T-helper 1 cell treated with Interleukin-12 subunit alpha and Interleukin-12 subunit beta and Interleukin-4 antibody, amounts not matched to agents 30 μg/mL and 1 μg/mL, for 36 hours (primary cell): ENCODE results near the gene EFCAB13.
A peak's percentile ranks its signal among the peaks of the same experiment; 100 is the strongest.

Source experiments
- H3K27ac Mint-ChIP-seq: one replicate; pipeline ENCODE4 v1.8.0; 2021; ENCODE audit warnings: mild to moderate bottlenecking, mixed read lengths
- H3K27me3 Mint-ChIP-seq: one replicate; pipeline ENCODE4 v1.8.0; 2021; ENCODE audit warnings: low read depth, mixed read lengths
- H3K36me3 Mint-ChIP-seq: one replicate; pipeline ENCODE4 v1.8.0; 2021; ENCODE audit warnings: low read depth, mixed read lengths
- H3K4me1 Mint-ChIP-seq: one replicate; pipeline ENCODE4 v1.8.0; 2021; ENCODE audit warnings: low read depth, mixed read lengths
- H3K4me3 Mint-ChIP-seq: one replicate; pipeline ENCODE4 v1.8.0; 2021; ENCODE audit warnings: mild to moderate bottlenecking, moderate library complexity, mixed read lengths
- H3K9me3 Mint-ChIP-seq: one replicate; pipeline ENCODE4 v1.8.0; 2021; ENCODE audit warnings: mixed read lengths

Gene EFCAB13

DNA sequence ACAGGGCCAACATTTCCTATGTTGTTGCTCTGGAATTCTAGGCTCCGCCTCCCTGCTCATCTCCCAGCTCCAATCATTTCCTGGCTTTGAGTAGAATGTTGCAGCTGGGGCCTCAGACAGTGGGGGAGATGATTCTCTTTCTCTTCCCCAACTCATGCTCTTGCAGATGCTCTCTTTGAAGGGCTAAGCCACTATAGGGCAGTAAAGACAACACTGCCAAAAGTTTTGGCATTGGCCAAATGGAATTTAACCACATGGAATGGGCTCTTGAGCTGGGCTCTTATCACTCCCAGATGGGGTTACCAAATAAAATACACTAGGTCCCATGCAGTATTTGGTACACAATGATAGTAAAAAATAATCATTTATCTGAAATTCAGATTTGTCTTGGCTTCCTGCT lies 19.6 kb upstream of the EFCAB13 start:
- Mint-ChIP-seq H3K9me3 (peaks cover 4% of the 10 kb centered on the region), H3K36me3 (no peaks in the 10 kb centered on the region), H3K27ac (no peak overlapping the region), H3K27me3 (peaks cover 5% of the 10 kb centered on the region), H3K4me3 (no peak overlapping the region), H3K4me1 (peaks cover 10% of the 10 kb centered on the region)

DNA sequence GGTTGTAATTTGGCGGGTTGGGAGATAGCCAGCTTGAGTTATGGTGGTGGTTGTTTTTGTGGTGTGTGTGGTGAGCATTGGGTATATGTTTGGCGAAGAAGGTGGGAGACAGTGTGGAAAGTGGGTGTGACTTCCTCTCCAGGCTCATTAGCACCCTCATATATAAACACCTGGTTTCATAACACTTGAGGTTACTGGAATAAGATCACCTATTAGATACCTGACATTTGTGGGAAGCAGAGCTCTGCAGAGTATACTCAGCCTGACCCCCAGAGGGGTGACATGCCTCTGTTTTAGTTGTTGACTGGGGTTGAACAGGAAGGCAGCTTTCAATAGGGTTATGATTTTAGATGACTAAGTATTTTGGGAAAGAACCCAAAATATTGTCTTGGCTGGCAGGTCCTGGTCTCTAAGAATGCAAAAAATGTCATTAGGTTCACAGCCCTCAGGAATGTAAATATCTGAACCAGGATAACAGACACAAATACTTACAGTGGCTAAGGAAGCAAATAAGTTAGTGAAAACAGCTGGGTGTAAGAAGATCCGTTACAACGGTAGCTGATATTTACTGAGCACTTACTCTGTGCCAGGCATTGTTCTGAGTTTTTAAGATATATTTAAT lies 18.3 kb upstream of the EFCAB13 start:
- peaks cover 10% of the 10 kb centered on the region for H3K4me1 Mint-ChIP-seq
- peaks cover 5% of the 10 kb centered on the region for H3K27me3 Mint-ChIP-seq
- peaks cover 4% of the 10 kb centered on the region for H3K9me3 Mint-ChIP-seq
- no peak overlapping the region for H3K4me3 Mint-ChIP-seq
- no peak overlapping the region for H3K27ac Mint-ChIP-seq
- H3K36me3 Mint-ChIP-seq, result no peaks in the 10 kb centered on the region

- no peak overlapping the region for H3K27ac Mint-ChIP-seq
- H3K4me3 Mint-ChIP-seq, result no peak overlapping the region
- H3K36me3 Mint-ChIP-seq, result no peaks in the 10 kb centered on the region
- H3K4me1 Mint-ChIP-seq, result peaks cover 4% of the 10 kb centered on the region
- no peaks in the 10 kb centered on the region for H3K9me3 Mint-ChIP-seq
- peaks cover 3% of the 10 kb centered on the region for H3K27me3 Mint-ChIP-seq
Observed at GRCh38 chr17:47310186-47310733, 13.5 kb upstream of the EFCAB13 start.

DNA sequence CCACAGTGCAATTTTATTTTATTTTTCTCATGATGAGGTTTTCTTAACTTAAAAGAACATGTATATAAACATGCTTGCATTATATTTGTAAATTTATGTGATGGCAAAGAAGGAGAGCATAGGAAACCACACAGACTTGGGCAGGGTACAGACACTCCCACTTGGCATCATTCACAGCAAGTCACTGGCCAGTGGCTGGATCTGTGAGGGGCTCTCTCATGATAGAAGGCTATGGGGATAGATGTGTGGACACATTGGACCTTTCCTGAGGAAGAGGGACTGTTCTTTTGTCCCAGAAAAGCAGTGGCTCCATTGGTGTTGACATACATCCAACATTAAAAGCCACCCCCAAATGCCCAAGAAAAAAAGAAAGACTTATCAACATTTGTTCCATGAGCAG lies 12.3 kb upstream of the EFCAB13 start:
- H3K4me3 Mint-ChIP-seq, result no peak overlapping the region
- H3K36me3 Mint-ChIP-seq, result no peaks in the 10 kb centered on the region
- H3K9me3 Mint-ChIP-seq, result no peaks in the 10 kb centered on the region
- H3K27me3 Mint-ChIP-seq, result peaks cover 3% of the 10 kb centered on the region
- H3K27ac Mint-ChIP-seq, result no peak overlapping the region
- H3K4me1 Mint-ChIP-seq, result peaks cover 3% of the 10 kb centered on the region

GRCh38 chr17:47315451-47316266 lies 8.1 kb upstream of the EFCAB13 start:
- Mint-ChIP-seq H3K36me3 (no peaks in the 10 kb centered on the region), H3K4me3 (no peak overlapping the region), H3K27me3 (peaks cover 13% of the 10 kb centered on the region), H3K4me1 (peaks cover 3% of the 10 kb centered on the region), H3K27ac (no peak overlapping the region), H3K9me3 (no peaks in the 10 kb centered on the region)

- peaks cover 20% of the 10 kb centered on the region for H3K27me3 Mint-ChIP-seq
Observed at GRCh38 chr17:47316311-47316710, 7.4 kb upstream of the EFCAB13 start.

DNA sequence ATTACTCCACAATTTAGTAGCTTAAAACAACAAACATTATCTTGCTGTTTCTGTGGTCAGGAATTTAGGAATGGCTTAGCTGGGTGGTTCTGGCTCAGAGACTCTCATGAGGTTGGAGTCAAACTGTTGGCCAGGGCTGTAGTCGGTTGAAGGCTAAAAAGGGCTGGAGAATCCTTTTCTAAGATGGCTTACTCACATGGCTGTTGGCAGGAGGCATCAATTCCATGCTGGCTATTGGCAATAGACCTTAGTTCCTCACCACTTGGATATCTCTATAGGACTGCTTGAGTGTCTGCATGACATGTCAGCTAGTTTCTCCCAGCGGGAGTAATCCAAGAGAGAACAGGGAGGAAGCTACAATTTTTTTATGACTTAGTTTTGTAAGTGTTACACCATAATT lies 6.6 kb upstream of the EFCAB13 start:
- Mint-ChIP-seq H3K36me3 (no peaks in the 10 kb centered on the region), H3K4me3 (no peak overlapping the region), H3K4me1 (peaks cover 3% of the 10 kb centered on the region), H3K27me3 (peaks cover 21% of the 10 kb centered on the region), H3K9me3 (no peaks in the 10 kb centered on the region), H3K27ac (no peak overlapping the region)

More at GRCh38 chr17:47316311-47316710, 7.4 kb upstream of the EFCAB13 start:
- Mint-ChIP-seq H3K36me3 (no peaks in the 10 kb centered on the region), H3K9me3 (no peaks in the 10 kb centered on the region), H3K4me3 (no peak overlapping the region), H3K4me1 (peaks cover 3% of the 10 kb centered on the region), H3K27ac (no peak overlapping the region)

GRCh38 chr17:47318197-47318918 lies 5.4 kb upstream of the EFCAB13 start:
- Mint-ChIP-seq H3K36me3 (peaks cover 1% of the 10 kb centered on the region), H3K27ac (no peak overlapping the region), H3K27me3 (peaks cover 32% of the 10 kb centered on the region), H3K9me3 (no peaks in the 10 kb centered on the region), H3K4me3 (no peak overlapping the region), H3K4me1 (peaks cover 10% of the 10 kb centered on the region)

- H3K36me3 Mint-ChIP-seq, result peaks cover 1% of the 10 kb centered on the region
- peaks cover 30% of the 10 kb centered on the region for H3K27me3 Mint-ChIP-seq
- peaks cover 20% of the 10 kb centered on the region for H3K4me1 Mint-ChIP-seq
- H3K27ac Mint-ChIP-seq, result no peak overlapping the region
- no peaks in the 10 kb centered on the region for H3K9me3 Mint-ChIP-seq
- H3K4me3 Mint-ChIP-seq, result no peak overlapping the region
Observed at GRCh38 chr17:47320879-47321502, 2.8 kb upstream of the EFCAB13 start.

- Mint-ChIP-seq H3K27ac (peak overlapping the region; percentile 95), H3K27me3 (peaks cover 36% of the 10 kb centered on the region), H3K4me1 (peaks cover 20% of the 10 kb centered on the region), H3K9me3 (no peaks in the 10 kb centered on the region), H3K4me3 (peak overlapping the region; percentile 97), H3K36me3 (peaks cover 1% of the 10 kb centered on the region)
Observed at GRCh38 chr17:47324224-47325020, 667 bp downstream of the EFCAB13 start.

DNA sequence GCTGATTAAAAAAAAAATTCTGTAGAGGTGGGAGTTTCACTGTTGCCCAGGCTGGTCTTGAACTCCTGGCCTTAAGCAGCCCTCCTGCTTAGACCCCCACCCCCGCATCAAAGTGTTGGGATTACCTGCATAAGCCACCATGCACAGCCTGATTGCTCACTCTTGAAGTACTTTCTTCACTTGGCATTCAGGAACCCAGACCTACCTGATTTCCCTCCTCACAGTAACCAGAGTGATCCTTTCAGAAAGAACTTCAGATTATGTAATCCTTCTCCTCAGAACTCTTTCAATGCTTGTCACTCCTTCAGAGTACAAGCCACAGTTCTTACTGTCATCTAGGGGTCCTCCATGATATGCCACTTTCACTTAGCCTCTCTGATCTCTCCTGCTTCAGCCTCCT lies 1.4 kb downstream of the EFCAB13 start:
- H3K4me1 Mint-ChIP-seq, result peaks cover 20% of the 10 kb centered on the region
- H3K36me3 Mint-ChIP-seq, result peaks cover 1% of the 10 kb centered on the region
- peaks cover 32% of the 10 kb centered on the region for H3K27me3 Mint-ChIP-seq
- H3K9me3 Mint-ChIP-seq, result no peaks in the 10 kb centered on the region
- peak overlapping the region; percentile 97 for H3K4me3 Mint-ChIP-seq
- peak overlapping the region; percentile 95 for H3K27ac Mint-ChIP-seq

- H3K27ac Mint-ChIP-seq, result no peak overlapping the region
- peaks cover under 1% of the 10 kb centered on the region for H3K4me1 Mint-ChIP-seq
- H3K9me3 Mint-ChIP-seq, result no peaks in the 10 kb centered on the region
- peaks cover 26% of the 10 kb centered on the region for H3K27me3 Mint-ChIP-seq
- H3K36me3 Mint-ChIP-seq, result peaks cover 5% of the 10 kb centered on the region
- no peak overlapping the region for H3K4me3 Mint-ChIP-seq
Observed at GRCh38 chr17:47330548-47330947, 6.8 kb downstream of the EFCAB13 start.

DNA sequence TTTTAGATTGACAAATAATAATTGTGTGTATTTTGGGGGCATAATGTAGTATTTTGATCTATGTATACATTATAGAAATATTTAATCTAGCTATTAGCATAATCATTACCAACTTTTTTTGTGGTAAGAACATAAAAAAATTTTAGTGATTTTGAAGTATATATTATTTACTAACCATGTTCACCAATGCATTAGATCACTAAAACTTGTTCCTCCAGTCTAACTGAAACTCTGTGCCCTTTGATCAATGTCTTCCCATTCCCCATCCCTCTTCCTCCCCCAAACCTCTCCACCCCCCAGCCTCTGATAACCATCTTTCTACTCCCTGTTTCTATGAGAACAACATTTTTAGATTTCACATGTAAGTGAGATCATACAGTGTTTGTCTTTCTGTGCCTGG lies 8.5 kb downstream of the EFCAB13 start:
- peaks cover 21% of the 10 kb centered on the region for H3K27me3 Mint-ChIP-seq
- no peak overlapping the region for H3K4me3 Mint-ChIP-seq
- H3K36me3 Mint-ChIP-seq, result peaks cover 5% of the 10 kb centered on the region
- no peaks in the 10 kb centered on the region for H3K9me3 Mint-ChIP-seq
- H3K4me1 Mint-ChIP-seq, result no peaks in the 10 kb centered on the region
- no peak overlapping the region for H3K27ac Mint-ChIP-seq
